A549 (cell line): ENCODE data around the gene SASS6. TPM values are rescaled to one million over a fixed set of nuclear protein-coding genes. Genes with fewer than 3 reads are reported as not detected.

Source experiments
- ATAC-seq, 2 experiments: fragments of 200-7000 bp in 1 of 2; fragments of >200 bp in 1 of 2; cut with Nextera tagmentation in 1 of 2; cut with Tn5 transposase in 1 of 2; 3 replicates each; pipeline versions ENCODE4 v1.8.0 to v1.9.1; 2018 to 2020; ENCODE audit warnings: mild to moderate bottlenecking in 1 of 2, moderate library complexity in 1 of 2
- CTCF ChIA-PET: fragments of 300-600 bp; sonication (Branson Sonifier 250); formaldehyde crosslinking; extraction: SDS; loops from one replicate; lab custom pipeline; 2021; ENCODE audit warnings: antibody characterized with exemption, inconsistent platforms; lab: Yijun Ruan, JAX
- POLR2A ChIA-PET: fragments of 350-600 bp; formaldehyde crosslinking; extraction: SDS; loops from one replicate; lab custom pipeline; 2021; ENCODE audit warnings: antibody characterized with exemption, inconsistent platforms; lab: Yijun Ruan, JAX
- DNase-seq, 2 experiments: peaks; one replicate each; pipeline versions ENCODE4 v3.0.0 to v3.0.0-alpha.2; 2011 to 2016; ENCODE audit warnings: low read depth in 1 of 2, low spot score in 1 of 2
- FAIRE-seq: peaks from 2 replicates; lab custom pipeline; 2011; peaks lifted over from hg19 to GRCh38; lab: Jason Lieb, UNC
- H3K27ac ChIP-seq, 2 experiments: fragments of >200 bp; sonication (Bioruptor Twin); formaldehyde crosslinking; 3 replicates each; pipeline ENCODE4 v1.5.1; 2016 to 2017
- H3K4me1 ChIP-seq: fragments of >200 bp; sonication (Bioruptor Twin); formaldehyde crosslinking; 3 replicates; pipeline ENCODE4 v1.6.1; 2016
- H3K4me2 ChIP-seq: fragments of >200 bp; sonication (Bioruptor Twin); formaldehyde crosslinking; 3 replicates; pipeline ENCODE4 v1.6.1; 2016
- H3K4me3 ChIP-seq: fragments of >200 bp; sonication (Bioruptor Twin); formaldehyde crosslinking; 3 replicates; pipeline ENCODE4 v1.5.1; 2016
- H3K9me3 ChIP-seq: fragments of >200 bp; sonication (Bioruptor Twin); formaldehyde crosslinking; 3 replicates; pipeline ENCODE4 v1.6.1; 2016
- CEBPB ChIP-seq, 2 experiments: fragments of >200 bp in 1 of 2; sonication (Bioruptor Twin) in 1 of 2; formaldehyde crosslinking in 1 of 2; IDR thresholded peaks; 2 replicates each; pipeline ENCODE4 v1.6.1; 2012 to 2016
- CHD4 ChIP-seq: fragments of 200-600 bp; sonication (generic); IDR thresholded peaks from 2 replicates; pipeline ENCODE4 v1.6.1; 2016; ENCODE audit warnings: antibody characterized with exemption, mild to moderate bottlenecking, borderline replicate concordance
- FOSB ChIP-seq: fragments of 250-450 bp; sonication (Bioruptor Pico); IDR thresholded peaks from 2 replicates; pipeline ENCODE4 v1.5.0; 2020; ENCODE audit warnings: mild to moderate bottlenecking, moderate library complexity
- FOSL2 ChIP-seq, 2 experiments: fragments of 450-650 bp in 1 of 2; fragments of >200 bp in 1 of 2; sonication (Bioruptor Twin) in 1 of 2; formaldehyde crosslinking; IDR thresholded peaks; 2 replicates each; pipeline versions ENCODE4 v1.5.0 to v1.6.1; 2016 to 2020; ENCODE audit warnings: mild to moderate bottlenecking in 1 of 2, moderate library complexity in 1 of 2
- FOXS1 ChIP-seq: fragments of 250-450 bp; sonication (Bioruptor Pico); IDR thresholded peaks from 2 replicates; pipeline ENCODE4 v1.5.0; 2020; ENCODE audit warnings: mild to moderate bottlenecking, moderate library complexity
- HOXB5 ChIP-seq: fragments of 250-450 bp; sonication (Bioruptor Pico); IDR thresholded peaks from 2 replicates; pipeline ENCODE4 v1.5.0; 2020; ENCODE audit warnings: mild to moderate bottlenecking, moderate library complexity
- KDM1A ChIP-seq: fragments of 200-600 bp; sonication (generic); IDR thresholded peaks from 2 replicates; pipeline ENCODE4 v1.6.1; 2016; ENCODE audit warnings: low read depth, mild to moderate bottlenecking
- MYC ChIP-seq: IDR thresholded peaks from 2 replicates; pipeline ENCODE4 v1.6.1; 2012; ENCODE audit warnings: mild to moderate bottlenecking, inconsistent platforms, low read length, improper control_type of control experiment, borderline replicate concordance
- RAD21 ChIP-seq, 2 experiments: fragments of >200 bp in 1 of 2; sonication (Bioruptor Twin) in 1 of 2; formaldehyde crosslinking in 1 of 2; IDR thresholded peaks in 1 of 2; conservative IDR thresholded peaks in 1 of 2; 2 replicates in 1 of 2; 3 replicates in 1 of 2; pipeline ENCODE4 v1.6.1; 2012 to 2018; ENCODE audit warnings: inconsistent platforms in 1 of 2
- RARB ChIP-seq: fragments of 250-450 bp; sonication (Bioruptor Pico); IDR thresholded peaks from 2 replicates; pipeline ENCODE4 v1.8.0; 2021; ENCODE audit warnings: mild to moderate bottlenecking, moderate library complexity
- SMC3 ChIP-seq: fragments of >200 bp; sonication (Bioruptor Twin); formaldehyde crosslinking; IDR thresholded peaks from 3 replicates; pipeline ENCODE4 v1.6.1; 2018; ENCODE audit warnings: inconsistent platforms
- TFCP2L1 ChIP-seq: fragments of 250-450 bp; sonication (Bioruptor Pico); IDR thresholded peaks from 2 replicates; pipeline ENCODE4 v1.5.0; 2021; ENCODE audit warnings: mild to moderate bottlenecking
- TP53 ChIP-seq: fragments of 250-450 bp; sonication (Bioruptor Pico); IDR thresholded peaks from 2 replicates; pipeline ENCODE4 v1.5.0; 2021; ENCODE audit warnings: mild to moderate bottlenecking, moderate library complexity
- WGBS: methylation state at CpG from one replicate; pipeline ENCODE4 v1.1.6; 2017; ENCODE audit errors: missing lambda C conversion rate; 5-methylcytosine and 5-hydroxymethylcytosine counted together
- polyA plus RNA-seq, 4 experiments: library from polyadenylated mRNA; depleted of rRNA in 3 of 4; stranded (reverse); fragments of >200 nt; fragmentation: RNase III in 1 of 4; extraction: RNeasy Plus Mini Kit Qiagen cat#74134 plus additional on column Dnase treatment in 1 of 4; gene quantifications; 2 replicates in 3 of 4; 3 replicates in 1 of 4; pipeline ENCODE4 v1.2.3, GENCODE V29; 2011 to 2017
- TF ChIP-seq, protein P1 (sequence below): IDR thresholded peaks from 2 replicates; pipeline ENCODE4 v1.6.1; 2012
- TF ChIP-seq, protein P2 (sequence below): fragments of >200 bp; sonication (Bioruptor Twin); formaldehyde crosslinking; IDR thresholded peaks from 3 replicates; pipeline ENCODE4 v1.6.1; 2016
- TF ChIP-seq, protein P3 (sequence below): fragments of 200-600 bp; sonication (generic); IDR thresholded peaks from 2 replicates; pipeline ENCODE4 v1.6.1; 2016; ENCODE audit warnings: antibody characterized with exemption, mild to moderate bottlenecking, moderate library complexity

SASS6 gene
- polyA plus RNA-seq, 2 of the 4 experiments (the other 2 are of a cell fraction) = 4.0 to 5.2 TPM

DNA sequence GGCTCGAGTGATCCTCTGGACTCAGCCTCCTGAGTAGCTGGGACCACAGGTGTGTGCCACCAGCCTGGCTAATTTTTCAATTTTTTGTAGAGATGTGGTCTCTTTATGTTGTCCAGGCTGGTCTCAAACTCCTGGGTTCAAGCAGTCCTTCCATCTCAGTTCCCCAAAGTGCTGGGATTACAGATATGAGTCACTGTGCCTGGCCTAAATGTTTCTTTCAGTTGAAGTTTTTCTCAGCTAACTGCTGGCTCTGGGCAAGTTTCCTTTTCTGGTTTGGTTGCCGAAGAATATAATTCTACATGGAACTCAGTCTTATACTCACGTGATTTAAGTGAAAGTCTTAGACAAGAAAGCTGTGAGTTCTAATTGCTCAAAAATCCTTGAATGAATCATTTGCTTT lies 57.0 kb downstream of the SASS6 start:
- no peak for ATAC-seq
- WGBS = 95% methylated on average over 3 of the region's 3 CpGs
- H3K9me3 ChIP-seq = no peaks in the 10 kb centered on the region
- no peak overlapping the region for H3K4me2 ChIP-seq
- H3K27ac ChIP-seq = no peak overlapping the region
- no peak for FAIRE-seq
- no peaks in the 10 kb centered on the region for H3K4me1 ChIP-seq
- DNase-seq = no peak
- TF ChIP-seq, protein P1, sequence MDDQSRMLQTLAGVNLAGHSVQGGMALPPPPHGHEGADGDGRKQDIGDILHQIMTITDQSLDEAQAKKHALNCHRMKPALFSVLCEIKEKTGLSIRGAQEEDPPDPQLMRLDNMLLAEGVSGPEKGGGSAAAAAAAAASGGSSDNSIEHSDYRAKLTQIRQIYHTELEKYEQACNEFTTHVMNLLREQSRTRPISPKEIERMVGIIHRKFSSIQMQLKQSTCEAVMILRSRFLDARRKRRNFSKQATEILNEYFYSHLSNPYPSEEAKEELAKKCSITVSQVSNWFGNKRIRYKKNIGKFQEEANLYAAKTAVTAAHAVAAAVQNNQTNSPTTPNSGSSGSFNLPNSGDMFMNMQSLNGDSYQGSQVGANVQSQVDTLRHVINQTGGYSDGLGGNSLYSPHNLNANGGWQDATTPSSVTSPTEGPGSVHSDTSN = no peak
- TF ChIP-seq KDM1A (no peak), HOXB5 (CRISPR knock-in tag) (no peak), FOSB (CRISPR knock-in tag) (no peak), MYC (no peak), RAD21 (conservative IDR thresholded peaks at IDR 0.05 in 1 of 2, IDR thresholded peaks at IDR 0.05 in 1 of 2) (no peak), FOXS1 (no peak), CHD4 (no peak), TFCP2L1 (CRISPR knock-in tag) (no peak), CEBPB (IDR thresholded peaks at IDR 0.05) (no peak)
- ChIA-PET POLR2A (no interaction called here), CTCF (no interaction called here)
- H3K4me3 ChIP-seq = no peak overlapping the region

DNA sequence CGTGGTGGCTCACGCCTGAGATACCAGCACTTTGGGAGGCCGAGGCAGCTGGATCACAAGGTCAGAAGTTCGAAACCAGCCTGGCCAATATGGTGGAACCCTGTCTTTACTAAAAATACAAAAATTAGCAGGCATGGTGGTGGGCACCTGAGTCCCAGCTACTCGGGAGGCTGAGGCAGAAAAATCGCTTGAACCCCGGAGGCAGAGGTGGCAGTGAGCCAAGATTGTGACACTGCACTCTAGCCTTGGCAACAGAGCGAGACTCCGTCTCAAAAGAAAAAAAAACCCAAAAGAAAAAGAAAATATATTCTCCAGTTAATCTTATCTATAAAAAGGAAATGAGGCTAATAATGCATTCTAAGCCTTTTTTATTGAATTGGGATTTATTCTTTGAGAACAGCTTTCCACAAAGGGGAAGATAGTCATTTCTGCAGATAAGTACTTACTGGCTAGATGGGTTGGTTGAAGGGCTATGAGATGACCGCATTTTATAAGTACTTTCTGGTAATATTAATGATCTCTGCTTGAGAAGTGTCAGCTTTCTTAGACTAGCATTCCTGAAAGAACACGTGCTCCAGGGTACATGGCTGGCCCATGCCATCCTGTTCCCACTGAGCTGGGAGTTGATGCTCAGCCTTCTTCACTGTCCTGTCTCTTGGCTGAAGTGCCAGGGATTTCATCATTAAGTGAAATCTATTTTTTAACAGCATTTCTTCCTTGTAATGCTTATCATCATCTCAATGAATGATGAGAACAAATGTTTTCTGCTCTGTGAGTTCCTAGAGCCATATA lies 57.9 kb downstream of the SASS6 start:
- ATAC-seq = no peak
- 93% methylated on average over 11 of the region's 11 CpGs for WGBS
- ChIA-PET CTCF (no interaction called here), POLR2A (no interaction called here)
- Histone ChIP-seq H3K27ac (no peak overlapping the region), H3K4me3 (no peak overlapping the region), H3K4me1 (no peaks in the 10 kb centered on the region), H3K9me3 (no peaks in the 10 kb centered on the region), H3K4me2 (no peak overlapping the region)
- FAIRE-seq = no peak
- no peak for DNase-seq
- TF ChIP-seq KDM1A (no peak), TP53 (CRISPR knock-in tag) (no peak), RAD21 (conservative IDR thresholded peaks at IDR 0.05 in 1 of 2, IDR thresholded peaks at IDR 0.05 in 1 of 2) (no peak), RARB (CRISPR knock-in tag) (no peak)

DNA sequence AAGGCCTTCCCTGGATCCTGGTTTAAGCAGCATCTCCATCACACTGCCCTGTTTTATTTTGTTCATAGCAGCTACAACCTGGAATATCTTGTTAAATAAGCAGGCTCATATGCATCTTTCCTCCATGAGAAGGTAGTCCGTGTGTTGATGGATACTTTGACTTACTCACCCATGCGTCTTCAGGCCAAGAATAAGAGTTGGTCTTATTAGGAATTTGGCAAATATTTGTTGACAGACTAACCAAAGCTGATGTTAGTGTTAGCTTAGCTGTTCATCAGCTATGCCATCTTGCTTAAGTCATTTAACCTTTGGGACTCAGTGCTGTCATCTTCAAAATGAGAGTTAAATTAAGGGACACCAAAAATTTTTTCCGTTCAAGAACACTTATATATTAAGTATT lies 59.2 kb downstream of the SASS6 start:
- TF ChIP-seq FOSL2 (IDR thresholded peaks at IDR 0.05) (no peak), FOSL2 (CRISPR knock-in tag; IDR thresholded peaks at IDR 0.05) (no peak), SMC3 (no peak), MYC (no peak)
- TF ChIP-seq, protein P2, sequence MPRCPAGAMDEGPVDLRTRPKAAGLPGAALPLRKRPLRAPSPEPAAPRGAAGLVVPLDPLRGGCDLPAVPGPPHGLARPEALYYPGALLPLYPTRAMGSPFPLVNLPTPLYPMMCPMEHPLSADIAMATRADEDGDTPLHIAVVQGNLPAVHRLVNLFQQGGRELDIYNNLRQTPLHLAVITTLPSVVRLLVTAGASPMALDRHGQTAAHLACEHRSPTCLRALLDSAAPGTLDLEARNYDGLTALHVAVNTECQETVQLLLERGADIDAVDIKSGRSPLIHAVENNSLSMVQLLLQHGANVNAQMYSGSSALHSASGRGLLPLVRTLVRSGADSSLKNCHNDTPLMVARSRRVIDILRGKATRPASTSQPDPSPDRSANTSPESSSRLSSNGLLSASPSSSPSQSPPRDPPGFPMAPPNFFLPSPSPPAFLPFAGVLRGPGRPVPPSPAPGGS = no peak
- TF ChIP-seq, protein P3, sequence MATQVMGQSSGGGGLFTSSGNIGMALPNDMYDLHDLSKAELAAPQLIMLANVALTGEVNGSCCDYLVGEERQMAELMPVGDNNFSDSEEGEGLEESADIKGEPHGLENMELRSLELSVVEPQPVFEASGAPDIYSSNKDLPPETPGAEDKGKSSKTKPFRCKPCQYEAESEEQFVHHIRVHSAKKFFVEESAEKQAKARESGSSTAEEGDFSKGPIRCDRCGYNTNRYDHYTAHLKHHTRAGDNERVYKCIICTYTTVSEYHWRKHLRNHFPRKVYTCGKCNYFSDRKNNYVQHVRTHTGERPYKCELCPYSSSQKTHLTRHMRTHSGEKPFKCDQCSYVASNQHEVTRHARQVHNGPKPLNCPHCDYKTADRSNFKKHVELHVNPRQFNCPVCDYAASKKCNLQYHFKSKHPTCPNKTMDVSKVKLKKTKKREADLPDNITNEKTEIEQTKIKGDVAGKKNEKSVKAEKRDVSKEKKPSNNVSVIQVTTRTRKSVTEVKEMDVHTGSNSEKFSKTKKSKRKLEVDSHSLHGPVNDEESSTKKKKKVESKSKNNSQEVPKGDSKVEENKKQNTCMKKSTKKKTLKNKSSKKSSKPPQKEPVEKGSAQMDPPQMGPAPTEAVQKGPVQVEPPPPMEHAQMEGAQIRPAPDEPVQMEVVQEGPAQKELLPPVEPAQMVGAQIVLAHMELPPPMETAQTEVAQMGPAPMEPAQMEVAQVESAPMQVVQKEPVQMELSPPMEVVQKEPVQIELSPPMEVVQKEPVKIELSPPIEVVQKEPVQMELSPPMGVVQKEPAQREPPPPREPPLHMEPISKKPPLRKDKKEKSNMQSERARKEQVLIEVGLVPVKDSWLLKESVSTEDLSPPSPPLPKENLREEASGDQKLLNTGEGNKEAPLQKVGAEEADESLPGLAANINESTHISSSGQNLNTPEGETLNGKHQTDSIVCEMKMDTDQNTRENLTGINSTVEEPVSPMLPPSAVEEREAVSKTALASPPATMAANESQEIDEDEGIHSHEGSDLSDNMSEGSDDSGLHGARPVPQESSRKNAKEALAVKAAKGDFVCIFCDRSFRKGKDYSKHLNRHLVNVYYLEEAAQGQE = no peak
- FAIRE-seq (no peak), DNase-seq (no peak), ATAC-seq (no peak)
- no peak overlapping the region for H3K4me3 ChIP-seq
- H3K9me3 ChIP-seq = no peaks in the 10 kb centered on the region
- H3K27ac ChIP-seq = no peak overlapping the region
- ChIA-PET CTCF (no interaction called here), POLR2A (no interaction called here)
- H3K4me1 ChIP-seq = no peaks in the 10 kb centered on the region
- H3K4me2 ChIP-seq = no peak overlapping the region
- 79% methylated on average over 3 of the region's 3 CpGs for WGBS
